IMR-90 (cell line): ENCODE results near the gene QSOX2. TPM values are rescaled to one million over a fixed set of nuclear protein-coding genes. Genes with fewer than 3 reads are reported as not detected.

ENCODE experiments used
- ATAC-seq: fragments of 200-7000 bp; cut with Tn5 transposase; 2 replicates; pipeline ENCODE4 v1.9.1; 2020; ENCODE audit warnings: low read depth, mild to moderate bottlenecking, moderate library complexity
- BruUV-seq: library from RNA; stranded (reverse); fragments of 400-500 nt; replicated peaks from 2 replicates; lab custom pipeline; 2021; lab: Mats Ljungman, UMichigan
- CTCF ChIA-PET: fragments of 300-600 bp; formaldehyde crosslinking; extraction: SDS; loops from one replicate; lab custom pipeline; 2021; ENCODE audit warnings: antibody characterized with exemption; lab: Yijun Ruan, JAX
- POLR2A ChIA-PET: fragments of 300-600 bp; sonication (Branson Sonifier 250); formaldehyde crosslinking; loops from one replicate; lab custom pipeline; 2022; ENCODE audit warnings: antibody characterized with exemption; ENCODE audit not compliant: unreplicated experiment; lab: Charles Lee
- DNase-seq: peaks from one replicate; pipeline ENCODE4 v3.0.0; 2013
- H2AFZ ChIP-seq: replicated peaks from 2 replicates; pipeline ENCODE3; 2013; ENCODE audit warnings: low read length, mild to moderate bottlenecking; ENCODE audit not compliant: poor library complexity
- H2AK5ac ChIP-seq: 2 replicates; pipeline ENCODE4 v1.6.1; 2013; ENCODE audit warnings: low read depth, low read length, inconsistent platforms
- H2AK9ac ChIP-seq: replicated peaks from 2 replicates; pipeline ENCODE3; 2013; ENCODE audit warnings: mild to moderate bottlenecking, low read depth, low read length, moderate library complexity; ENCODE audit not compliant: poor library complexity
- H2BK120ac ChIP-seq: 2 replicates; pipeline ENCODE4 v1.6.1; 2013; ENCODE audit warnings: low read depth, low read length, inconsistent platforms
- H2BK15ac ChIP-seq: 3 replicates; pipeline ENCODE4 v1.6.1; 2013; ENCODE audit warnings: low read depth, low read length, inconsistent platforms
- H2BK20ac ChIP-seq: 2 replicates; pipeline ENCODE4 v1.6.1; 2013; ENCODE audit warnings: low read depth, mild to moderate bottlenecking, inconsistent platforms, low read length, moderate library complexity
- H2BK5ac ChIP-seq: 2 replicates; pipeline ENCODE4 v1.6.1; 2013; ENCODE audit warnings: mild to moderate bottlenecking, low read depth, low read length, inconsistent platforms; ENCODE audit not compliant: poor library complexity, severe bottlenecking
- H3K14ac ChIP-seq: replicated peaks from 2 replicates; pipeline ENCODE4 v1.6.1; 2013; ENCODE audit warnings: low read depth, low read length, inconsistent platforms
- H3K18ac ChIP-seq: 2 replicates; pipeline ENCODE4 v1.6.1; 2013; ENCODE audit warnings: low read depth, low read length, control low read depth
- H3K23ac ChIP-seq: 2 replicates; pipeline ENCODE4 v1.6.1; 2013; ENCODE audit warnings: low read depth, low read length, inconsistent platforms
- H3K27ac ChIP-seq: 2 replicates; pipeline ENCODE4 v1.5.1; 2013; ENCODE audit warnings: mild to moderate bottlenecking, control low read depth, low read length; ENCODE audit not compliant: insufficient read depth
- H3K27me3 ChIP-seq: 2 replicates; pipeline ENCODE4 v1.6.1; 2013; ENCODE audit warnings: low read length; ENCODE audit not compliant: control insufficient read depth, insufficient read depth
- H3K36me3 ChIP-seq: 2 replicates; pipeline ENCODE4 v1.6.1; 2013; ENCODE audit warnings: low read length, mixed read lengths; ENCODE audit not compliant: control insufficient read depth, insufficient read depth
- H3K4ac ChIP-seq: 2 replicates; pipeline ENCODE4 v1.6.1; 2013; ENCODE audit warnings: low read depth, low read length, inconsistent platforms
- H3K4me1 ChIP-seq: 2 replicates; pipeline ENCODE4 v1.6.1; 2013; ENCODE audit warnings: low read length, mixed read lengths; ENCODE audit not compliant: control insufficient read depth, insufficient read depth
- H3K4me2 ChIP-seq: 2 replicates; pipeline ENCODE4 v1.6.1; 2013; ENCODE audit warnings: low read depth, mild to moderate bottlenecking, control low read depth, low read length, moderate library complexity
- H3K4me3 ChIP-seq: 2 replicates; pipeline ENCODE4 v1.5.1; 2013; ENCODE audit warnings: low read depth, mild to moderate bottlenecking, control low read depth, low read length, moderate library complexity; ENCODE audit not compliant: insufficient read depth
- H3K56ac ChIP-seq: 2 replicates; pipeline ENCODE4 v1.6.1; 2013; ENCODE audit warnings: low read length, inconsistent platforms; ENCODE audit not compliant: insufficient read depth; ENCODE audit errors: extremely low read depth
- H3K79me1 ChIP-seq, 2 experiments: 2 replicates each; pipeline ENCODE4 v1.6.1; 2013; ENCODE audit warnings: low read length in 2 of 2, inconsistent platforms in 1 of 2, low read depth in 1 of 2
- H3K9ac ChIP-seq: 2 replicates; pipeline ENCODE4 v1.6.1; 2013; ENCODE audit warnings: low read depth, low read length, control low read depth
- H3K9me1 ChIP-seq: 2 replicates; pipeline ENCODE4 v1.6.1; 2013; ENCODE audit warnings: low read length, inconsistent platforms; ENCODE audit not compliant: insufficient read depth
- H3K9me3 ChIP-seq: 2 replicates; pipeline ENCODE4 v1.6.1; 2013; ENCODE audit warnings: low read length; ENCODE audit not compliant: control insufficient read depth, insufficient read depth
- H4K20me1 ChIP-seq: 2 replicates; pipeline ENCODE4 v1.6.1; 2013; ENCODE audit warnings: low read length, inconsistent platforms; ENCODE audit not compliant: insufficient read depth
- H4K5ac ChIP-seq: 2 replicates; pipeline ENCODE4 v1.6.1; 2013; ENCODE audit warnings: mild to moderate bottlenecking, low read depth, low read length, control low read depth
- H4K8ac ChIP-seq, 2 experiments: 2 replicates each; pipeline ENCODE4 v1.6.1; 2013; ENCODE audit warnings: low read depth in 2 of 2, low read length in 2 of 2, control low read depth in 1 of 2, inconsistent platforms in 1 of 2
- H4K91ac ChIP-seq: 2 replicates; pipeline ENCODE4 v1.6.1; 2013; ENCODE audit warnings: low read depth, low read length, inconsistent platforms; ENCODE audit not compliant: insufficient read depth
- BHLHE40 ChIP-seq: fragments of 150-350 bp; IDR thresholded peaks from 2 replicates; pipeline ENCODE4 v1.6.1; 2016; ENCODE audit warnings: mild to moderate bottlenecking, low read depth, low read length
- CEBPB ChIP-seq: IDR thresholded peaks from 2 replicates; pipeline ENCODE4 v1.6.1; 2012; ENCODE audit warnings: low read depth, low read length, improper control_type of control experiment
- CHD1 ChIP-seq: IDR thresholded peaks from 2 replicates; pipeline ENCODE4 v1.6.1; 2012; ENCODE audit warnings: low read depth, low read length, improper control_type of control experiment
- CTCF ChIP-seq: conservative IDR thresholded peaks from 2 replicates; pipeline ENCODE4 v1.5.1; 2012; ENCODE audit warnings: mild to moderate bottlenecking, low read depth, low read length, improper control_type of control experiment
- ELK1 ChIP-seq: fragments of 150-350 bp; IDR thresholded peaks from 2 replicates; pipeline ENCODE4 v1.6.1; 2016; ENCODE audit warnings: low read depth, mild to moderate bottlenecking, low read length, moderate library complexity, borderline replicate concordance
- FOS ChIP-seq: fragments of 150-350 bp; IDR thresholded peaks from 2 replicates; pipeline ENCODE4 v1.6.1; 2016; ENCODE audit warnings: low read depth, low read length
- MAFK ChIP-seq: IDR thresholded peaks from 2 replicates; pipeline ENCODE4 v1.6.1; 2012; ENCODE audit warnings: low read depth, low read length, improper control_type of control experiment
- MAZ ChIP-seq: IDR thresholded peaks from 2 replicates; pipeline ENCODE4 v1.6.1; 2012; ENCODE audit warnings: low read depth, mild to moderate bottlenecking, low read length, improper control_type of control experiment, moderate library complexity, borderline replicate concordance
- MXI1 ChIP-seq: IDR thresholded peaks from 2 replicates; pipeline ENCODE4 v1.6.1; 2012; ENCODE audit warnings: low read depth, mild to moderate bottlenecking, low read length, moderate library complexity, borderline replicate concordance
- NFE2L2 ChIP-seq: fragments of 150-350 bp; IDR thresholded peaks from 2 replicates; pipeline ENCODE4 v1.6.1; 2016; ENCODE audit warnings: low read depth, mild to moderate bottlenecking, low read length
- POLR2A ChIP-seq: IDR thresholded peaks from 2 replicates; pipeline ENCODE4 v1.6.1; 2012; ENCODE audit warnings: mild to moderate bottlenecking, low read depth, low read length
- RAD21 ChIP-seq: IDR thresholded peaks from 2 replicates; pipeline ENCODE4 v1.6.1; 2012; ENCODE audit warnings: low read length, improper control_type of control experiment
- RCOR1 ChIP-seq: IDR thresholded peaks from 2 replicates; pipeline ENCODE4 v1.6.1; 2012; ENCODE audit warnings: mild to moderate bottlenecking, low read length, improper control_type of control experiment; ENCODE audit not compliant: insufficient replicate concordance
- RFX5 ChIP-seq: IDR thresholded peaks from 2 replicates; pipeline ENCODE4 v1.8.0; 2012; ENCODE audit warnings: low read depth, mild to moderate bottlenecking, low read length, moderate library complexity
- SMC3 ChIP-seq: fragments of 150-350 bp; IDR thresholded peaks from 2 replicates; pipeline ENCODE4 v1.6.1; 2016; ENCODE audit warnings: low read depth, mild to moderate bottlenecking, antibody characterized with exemption, low read length, moderate library complexity
- USF2 ChIP-seq: fragments of 150-350 bp; IDR thresholded peaks from 2 replicates; pipeline ENCODE4 v1.6.1; 2017; ENCODE audit warnings: mild to moderate bottlenecking, antibody characterized with exemption, low read length, low read depth
- WGBS, 2 experiments: methylation state at CpG; one replicate each; pipeline versions ENCODE4 v1.1.5 to v1.1.7; 2013; ENCODE audit warnings: missing lambda C conversion rate in 2 of 2; ENCODE audit not compliant: insufficient read length in 1 of 2; ENCODE audit errors: extremely low coverage in 2 of 2; 5-methylcytosine and 5-hydroxymethylcytosine counted together
- dilution Hi-C: fragments of 300-500 bp; cut with HindIII; formaldehyde crosslinking; loops from one replicate; pipeline ENCODE4 v1.14.3; 2018; ENCODE audit warnings: low sequenced_read_pairs; ENCODE audit not compliant: unreplicated experiment
- in situ Hi-C: fragments of 300-500 bp; cut with MboI; formaldehyde crosslinking; loops from 3 replicates; pipeline ENCODE4 v1.14.3; 2019; ENCODE audit warnings: low sequenced_read_pairs, inconsistent platforms, mixed read lengths
- intact Hi-C: fragments of 100-400 bp; cut with micrococcal nuclease; formaldehyde crosslinking; loops from 2 replicates; pipeline ENCODE4 v1.10.0; 2022
- polyA plus RNA-seq, 3 experiments: library from polyadenylated mRNA; depleted of rRNA; stranded (reverse); fragments of >200 nt; gene quantifications; 2 replicates each; pipeline ENCODE4 v1.2.3, GENCODE V29; 2012; ENCODE audit warnings: low replicate concordance in 1 of 3
- total RNA-seq: library from RNA; depleted of rRNA; stranded (reverse); fragments of >200 nt; gene quantifications from 2 replicates; pipeline ENCODE4 v1.2.3, GENCODE V29; 2012

Gene QSOX2
- total and polyA plus RNA-seq, 2 of the 4 experiments (the other 2 are of a cell fraction): 5.9 to 12.9 TPM

DNA sequence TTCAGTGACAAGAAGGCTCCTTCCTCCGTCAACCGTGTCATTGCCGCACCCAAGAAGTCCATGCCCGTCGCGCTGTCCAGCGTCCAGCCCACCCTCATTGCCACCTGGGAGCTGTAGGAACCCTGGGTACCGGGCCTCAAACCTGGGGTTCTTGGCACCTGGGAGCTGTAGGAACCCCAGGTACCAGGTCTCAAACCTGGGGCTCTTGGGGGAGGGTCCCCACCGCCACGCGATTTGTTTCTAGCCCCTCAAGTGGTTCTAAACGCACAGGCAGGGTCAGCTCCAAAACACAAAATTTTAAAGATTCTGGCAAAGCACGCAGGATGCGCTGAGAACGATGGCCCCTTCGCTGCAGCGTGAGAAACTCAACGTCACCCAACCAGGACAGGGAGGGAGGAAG lies 58.4 kb downstream of the QSOX2 start:
- Histone ChIP-seq H3K18ac (no peak overlapping the region), H2AK5ac (no peak overlapping the region), H2BK20ac (no peak overlapping the region), H3K27ac (no peak overlapping the region), H4K20me1 (0 out of 2 replicates have a peak, but pooled peaks cover 5% of the 10 kb centered on the region), H3K36me3 (no peaks in the 10 kb centered on the region), H2BK15ac (no peak overlapping the region), H2BK120ac (no peak overlapping the region), H3K14ac (no peak overlapping the region), H3K4me2 (no peak overlapping the region), H4K8ac (no peak overlapping the region), H3K23ac (no peak overlapping the region), H3K9me1 (no peaks in the 10 kb centered on the region), H2BK5ac (no peak overlapping the region), H2AK9ac (no peak overlapping the region), H3K4ac (no peak overlapping the region), H4K91ac (no peak overlapping the region), H3K9me3 (no peaks in the 10 kb centered on the region), H4K5ac (no peak overlapping the region), H3K79me1 (no peaks in the 10 kb centered on the region), H3K56ac (no peak overlapping the region), H3K4me3 (no peak overlapping the region), H3K27me3 (peaks cover 74% of the 10 kb centered on the region), H3K9ac (no peak overlapping the region), H3K4me1 (no peaks in the 10 kb centered on the region), H2AFZ (no peak overlapping the region)
- WGBS, 2 experiments: 84% methylated on average over 7 of the region's 18 CpGs; no CpG with 5 or more reads in 1 of the 2 experiments
- no TSS peak for BruUV-seq
- DNase-seq: no peak
- TF ChIP-seq CTCF (no peak), RAD21 (no peak), RCOR1 (no peak), SMC3 (no peak), CEBPB (no peak), MXI1 (no peak), USF2 (no peak), MAFK (no peak), ELK1 (no peak), FOS (no peak), MAZ (no peak), POLR2A (no peak), BHLHE40 (no peak), RFX5 (no peak), NFE2L2 (no peak), CHD1 (no peak)
- ChIA-PET CTCF (no interaction called here), POLR2A (no interaction called here)
- in situ Hi-C loops (no loop called here), dilution Hi-C loops (no loop called here), intact Hi-C loops (no loop called here)
- no peak for ATAC-seq
